Measurements from ENCODE around the gene NFKBIA. TPM values are rescaled to one million over a fixed set of nuclear protein-coding genes. Genes with fewer than 3 reads are reported as not detected.
"Not testable (repeated sequence)": the region's sequence is repeated elsewhere in the genome, so short reads cannot be mapped to it uniquely, and the experiment has no call there.

The NFKBIA gene
- 76.6 and 118 TPM in 2 replicates for total RNA-seq

- peak; percentile 78 to 91 for DNase-seq (ENCODE audit: low read depth in 2 of 2)
Measured at GRCh38 chr14:35404449-35405303, at the start of gene NFKBIA. Gene NFKBIA, minus strand, starts transcription at chr14:35404749. Its CDS starts 105 bp downstream, at chr14:35404644.

DNA sequence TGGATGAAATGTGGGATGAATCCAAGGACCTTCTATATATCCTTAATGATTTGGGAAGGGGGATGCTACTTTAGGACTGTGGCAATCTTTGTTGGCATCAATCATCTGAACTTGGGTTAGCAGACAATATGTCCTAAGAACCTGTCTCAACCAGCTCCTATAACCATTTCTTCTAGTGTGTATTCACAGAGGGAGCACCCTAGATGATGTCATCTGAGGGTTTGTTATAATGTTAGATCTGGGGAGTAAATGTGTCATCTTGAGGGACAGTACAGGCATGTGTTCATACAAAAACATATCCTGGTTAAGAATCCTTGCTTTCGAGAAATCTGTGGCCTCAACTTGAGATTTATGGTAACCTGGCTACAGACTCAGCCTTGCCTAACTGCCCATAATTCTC lies 41.9 kb upstream of the NFKBIA start:
- no peak for DNase-seq (ENCODE audit: low read depth in 2 of 2)

DNA sequence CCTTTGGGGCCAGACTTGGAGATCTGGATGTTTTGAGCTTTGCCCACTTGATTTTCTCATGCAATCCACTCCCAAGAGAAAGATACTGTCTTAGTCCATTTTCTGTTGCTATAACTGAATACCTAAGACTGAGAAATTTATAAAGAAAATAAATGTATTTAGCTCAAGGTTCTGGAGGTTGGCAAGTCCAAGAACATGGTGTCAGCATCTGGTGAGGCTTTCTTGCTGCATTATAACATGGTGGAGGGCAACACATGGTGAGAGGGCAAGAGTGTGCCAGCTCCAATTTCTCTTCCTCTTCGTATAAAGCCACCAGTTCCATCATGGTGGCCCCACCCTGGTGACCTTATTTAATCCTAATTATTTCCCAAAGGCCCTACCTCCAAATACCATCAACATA lies 39.6 kb upstream of the NFKBIA start:
- no peak for DNase-seq (ENCODE audit: low read depth in 2 of 2)

DNA sequence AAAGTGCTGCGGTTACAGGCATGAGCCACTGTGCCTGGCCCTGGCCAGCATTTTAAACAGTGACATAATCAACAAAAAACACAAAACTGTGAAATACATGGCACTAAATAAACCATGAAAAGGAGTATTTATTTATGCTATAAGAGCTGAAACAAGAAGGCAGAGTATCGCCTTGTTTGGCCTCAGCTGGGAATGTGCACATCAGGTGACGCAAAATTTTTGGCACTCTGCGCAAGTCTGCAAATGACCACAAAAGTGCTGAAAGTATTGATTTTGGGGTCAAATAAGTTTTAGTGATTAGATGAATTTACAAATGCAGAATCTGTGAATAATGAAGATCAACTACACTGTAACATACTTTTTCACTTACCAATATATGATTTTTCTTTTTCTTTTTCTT lies 36.6 kb upstream of the NFKBIA start:
- no peak for DNase-seq (ENCODE audit: low read depth in 2 of 2)

GRCh38 chr14:35438910-35439713 lies 34.6 kb upstream of the NFKBIA start:
- DNase-seq (ENCODE audit: low read depth in 2 of 2): no peak

DNA sequence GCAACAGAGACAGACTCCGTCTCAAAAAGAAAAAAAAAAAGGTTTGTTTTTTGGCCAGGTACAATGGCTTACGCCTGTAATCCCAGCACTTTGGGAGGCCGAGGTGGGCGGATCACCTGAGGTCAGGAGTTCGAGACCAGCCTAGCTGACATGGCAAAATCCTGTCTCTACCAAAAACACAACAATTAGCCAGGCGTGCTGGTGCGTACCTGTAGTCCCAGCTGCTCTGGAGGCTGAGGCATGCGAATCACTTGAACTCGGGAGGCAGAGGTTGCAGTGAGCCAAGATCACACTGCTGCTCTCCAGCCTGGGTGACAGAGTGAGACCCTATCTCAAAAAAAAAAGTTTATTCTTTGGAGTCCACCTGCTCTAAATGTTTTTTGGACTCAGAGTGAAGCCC lies 33.9 kb upstream of the NFKBIA start:
- DNase-seq (ENCODE audit: low read depth in 2 of 2): not testable (repeated sequence)

- peak in 1 of 2 donors; percentile 27 for DNase-seq (ENCODE audit: low read depth in 2 of 2)
Measured at GRCh38 chr14:35435177-35435576, 30.6 kb upstream of the NFKBIA start.

DNA sequence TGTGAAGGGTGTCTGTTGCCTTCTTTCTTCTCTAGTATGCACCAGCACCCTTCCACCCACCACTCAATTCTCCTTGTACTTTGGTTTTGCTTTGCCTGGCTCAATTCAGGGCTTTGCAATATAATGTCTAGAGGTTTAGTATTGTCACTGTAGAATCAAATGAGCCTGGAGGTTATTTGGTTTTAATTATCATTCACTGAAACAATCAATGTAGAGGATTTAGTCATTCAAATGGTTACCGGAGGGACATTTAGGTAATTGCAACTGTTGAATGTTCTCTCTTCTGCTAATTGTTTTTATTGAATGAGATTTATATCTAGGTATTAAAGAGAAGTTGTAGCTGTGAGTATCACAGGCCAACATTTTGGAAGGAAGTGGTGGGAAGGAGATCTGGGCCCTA lies 29.3 kb upstream of the NFKBIA start:
- DNase-seq (ENCODE audit: low read depth in 2 of 2): no peak

GRCh38 chr14:35430459-35431199 lies 26.1 kb upstream of the NFKBIA start:
- no peak for DNase-seq (ENCODE audit: low read depth in 2 of 2)

DNA sequence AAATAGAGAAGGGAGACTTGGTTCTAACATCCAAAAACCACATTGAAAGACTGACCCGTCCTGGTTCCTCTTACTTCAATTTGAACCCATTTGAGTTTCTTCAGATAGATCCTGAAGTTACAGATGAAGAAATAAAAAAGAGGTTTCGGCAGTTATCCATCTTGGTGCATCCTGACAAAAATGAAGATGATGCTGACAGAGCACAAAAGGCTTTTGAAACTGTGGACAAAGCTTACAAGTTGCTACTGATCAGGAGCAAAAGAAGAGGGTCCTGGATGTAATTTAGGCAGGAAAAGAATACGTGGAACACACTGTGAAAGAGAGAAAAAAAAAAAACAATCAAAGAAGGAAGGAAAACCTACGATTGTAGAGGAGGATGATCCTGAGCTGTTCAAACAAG lies 25.4 kb upstream of the NFKBIA start:
- no peak for DNase-seq (ENCODE audit: low read depth in 2 of 2)

DNA sequence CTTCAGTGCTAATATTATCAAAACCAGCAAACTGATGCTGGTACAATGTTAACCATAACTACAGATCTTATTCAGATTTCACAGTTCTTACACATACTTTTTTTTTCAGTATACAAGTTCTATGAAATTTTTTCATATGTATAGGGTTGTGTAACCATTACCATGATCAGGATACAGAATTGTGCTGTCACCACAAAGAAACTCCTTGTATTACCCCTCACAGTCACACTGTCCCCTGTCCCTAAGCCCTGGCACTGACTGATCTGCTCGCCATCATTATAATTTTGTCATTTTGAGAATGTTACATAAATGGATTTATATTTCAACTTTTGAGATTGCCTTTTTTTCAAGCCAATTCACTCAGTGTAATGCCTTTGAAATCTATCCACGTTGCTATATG lies 21.3 kb upstream of the NFKBIA start:
- no peak for DNase-seq (ENCODE audit: low read depth in 2 of 2)

DNA sequence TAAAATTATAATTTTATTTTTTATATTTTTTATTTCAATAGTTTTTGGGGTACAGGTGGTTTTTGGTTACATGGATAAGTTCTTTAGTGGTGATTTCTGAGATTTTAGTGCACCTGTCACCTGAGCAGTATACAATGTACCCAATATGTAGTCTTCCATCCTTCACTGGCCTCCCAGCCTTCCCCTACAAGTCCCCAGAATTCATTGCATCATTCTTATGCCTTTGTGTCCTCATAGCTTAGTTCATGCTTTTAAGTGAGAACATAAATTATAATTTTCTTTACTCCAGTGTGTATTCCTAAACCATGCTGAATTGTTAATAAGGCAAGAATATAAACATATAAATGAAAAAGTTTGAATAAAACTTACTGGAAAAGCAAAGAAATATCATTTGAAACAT lies 19.1 kb upstream of the NFKBIA start:
- DNase-seq (ENCODE audit: low read depth in 2 of 2): no peak

- no peak for DNase-seq (ENCODE audit: low read depth in 2 of 2)
Measured at GRCh38 chr14:35420036-35420811, 15.7 kb upstream of the NFKBIA start.

DNA sequence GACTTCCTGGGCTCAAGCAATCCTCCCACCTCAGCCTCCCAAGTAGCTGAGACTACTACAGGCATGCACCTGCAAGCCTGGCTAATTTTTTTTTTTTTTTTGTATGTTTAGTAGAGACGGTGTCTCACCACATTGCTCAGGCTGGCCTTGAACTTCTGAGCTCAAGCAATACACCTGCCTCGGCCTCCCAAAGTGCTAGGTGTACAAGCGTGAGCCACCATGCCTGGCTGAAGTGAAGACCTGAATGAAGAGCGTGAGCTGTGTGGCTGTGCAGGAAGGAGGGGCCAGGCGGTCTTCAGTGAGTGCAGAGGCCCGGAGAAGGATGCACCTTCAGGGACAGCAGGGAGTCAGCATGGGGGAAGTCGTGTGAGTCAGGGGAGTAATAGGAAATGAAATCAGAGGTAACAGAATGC lies 14.9 kb upstream of the NFKBIA start:
- peak in 1 of 2 donors; percentile 56 for DNase-seq (ENCODE audit: low read depth in 2 of 2)

DNA sequence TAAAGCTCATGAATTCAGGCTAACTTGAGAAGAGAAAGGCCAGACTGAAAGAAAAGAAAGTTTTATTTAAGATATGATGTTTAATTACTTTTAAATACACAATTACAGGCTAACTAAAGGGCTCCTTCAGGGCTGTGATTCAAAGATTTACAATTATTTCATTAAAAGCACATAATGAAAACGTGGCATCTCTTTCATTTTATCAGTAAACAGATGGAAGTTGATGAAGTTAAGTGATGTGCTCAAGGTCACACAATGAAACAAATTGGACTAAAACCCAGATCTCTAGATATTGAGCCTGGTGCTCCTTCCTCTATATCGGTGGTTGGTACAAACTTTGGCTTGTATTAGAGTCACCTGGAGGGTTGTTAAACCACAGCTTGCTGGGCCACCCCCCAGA lies 13.5 kb upstream of the NFKBIA start:
- DNase-seq (ENCODE audit: low read depth in 2 of 2): no peak

- no peak for DNase-seq (ENCODE audit: low read depth in 2 of 2)
Measured at GRCh38 chr14:35416108-35416750, 11.7 kb upstream of the NFKBIA start.

DNA sequence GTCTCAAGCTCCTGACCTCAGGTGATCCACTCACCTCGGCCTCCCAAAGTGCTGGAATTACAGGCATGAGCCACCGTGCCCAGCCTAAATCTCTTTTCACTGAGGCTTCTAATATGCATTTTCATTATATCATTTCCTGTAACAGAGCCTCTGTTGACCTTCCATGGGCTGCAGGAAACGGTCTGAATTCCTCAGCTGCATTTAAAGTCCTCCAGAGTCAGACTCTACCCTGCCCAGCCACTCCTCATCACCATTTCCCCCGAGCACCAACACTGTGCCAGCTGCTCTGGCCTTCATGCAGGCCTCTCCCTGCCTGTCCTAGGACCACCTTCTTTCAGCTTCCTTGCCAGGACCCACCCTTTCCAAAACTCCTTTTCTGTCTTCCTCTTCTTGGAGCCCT lies 9.8 kb upstream of the NFKBIA start:
- DNase-seq (ENCODE audit: low read depth in 2 of 2): peak in 1 of 2 donors; percentile 82

- no peak for DNase-seq (ENCODE audit: low read depth in 2 of 2)
Measured at GRCh38 chr14:35412272-35413056, 7.9 kb upstream of the NFKBIA start.

- no peak for DNase-seq (ENCODE audit: low read depth in 2 of 2)
Measured at GRCh38 chr14:35410858-35411257, 6.3 kb upstream of the NFKBIA start.

DNA sequence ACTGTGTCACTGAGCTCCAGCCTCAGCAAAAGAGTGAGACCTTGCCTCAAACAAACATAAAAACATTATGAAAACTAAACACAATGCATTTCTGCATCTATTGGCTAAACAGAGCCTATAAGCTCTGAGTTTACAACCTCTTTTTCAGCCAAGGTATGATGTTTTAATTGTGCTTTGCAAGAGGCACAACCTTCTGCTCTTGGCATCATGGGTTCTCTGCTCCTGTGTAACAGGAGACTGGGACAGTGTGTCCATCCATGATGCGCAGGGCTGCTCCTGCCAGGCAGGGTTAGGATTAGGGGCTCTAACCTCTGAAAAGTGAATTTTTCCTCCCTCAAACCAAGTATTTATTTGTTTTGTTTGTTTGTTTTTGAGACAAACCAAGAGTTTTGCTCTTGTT lies 5.0 kb upstream of the NFKBIA start:
- no peak for DNase-seq (ENCODE audit: low read depth in 2 of 2)
